Activated B cell treated with CpG ODN at 0.5 μM for 24 hours (primary cell): ENCODE measurements around the gene C5AR2. TPM values are rescaled to one million over a fixed set of nuclear protein-coding genes. Genes with fewer than 3 reads are reported as not detected.

Experiments
- ATAC-seq: fragments of 200-7000 bp; cut with Tn5 transposase; one replicate; pipeline ENCODE4 v1.10.0; 2021; ENCODE audit warnings: low read depth, mild to moderate bottlenecking, moderate library complexity
- CTCF ChIA-PET: fragments of 350-600 bp; sonication (Branson Sonifier 250); formaldehyde crosslinking; loops from one replicate; lab custom pipeline; 2021; ENCODE audit warnings: antibody characterized with exemption; lab: Charles Lee
- POLR2A ChIA-PET: fragments of 350-600 bp; sonication (Branson Sonifier 250); formaldehyde crosslinking; loops from one replicate; lab custom pipeline; 2021; ENCODE audit warnings: antibody characterized with exemption; lab: Charles Lee
- DNase-seq: peaks from one replicate; pipeline ENCODE4 v3.0.0; 2022
- H3K27ac Mint-ChIP-seq: one replicate; pipeline ENCODE4 v1.8.0; 2020; ENCODE audit warnings: mixed read lengths
- H3K27me3 Mint-ChIP-seq: one replicate; pipeline ENCODE4 v1.8.0; 2021; ENCODE audit warnings: mixed read lengths
- H3K36me3 Mint-ChIP-seq: one replicate; pipeline ENCODE4 v1.8.0; 2021; ENCODE audit warnings: low read depth, mixed read lengths
- H3K4me1 Mint-ChIP-seq: one replicate; pipeline ENCODE4 v1.8.0; 2021; ENCODE audit warnings: mixed read lengths
- H3K4me3 Mint-ChIP-seq: one replicate; pipeline ENCODE4 v1.8.0; 2020; ENCODE audit warnings: mild to moderate bottlenecking, mixed read lengths
- H3K9me3 Mint-ChIP-seq: one replicate; pipeline ENCODE4 v1.8.0; 2020; ENCODE audit warnings: mixed read lengths
- CTCF ChIP-seq: fragments of 200-600 bp; IDR thresholded peaks from one replicate; pipeline ENCODE4 v1.8.0; 2022; ENCODE audit warnings: antibody characterized with exemption, mild to moderate bottlenecking
- intact Hi-C: fragments of 100-400 bp; cut with micrococcal nuclease; formaldehyde crosslinking; loops from one replicate; pipeline ENCODE4 v1.15.1; 2024
- total RNA-seq: library from RNA; stranded (reverse); gene quantifications from 2 replicates; pipeline ENCODE4 v1.2.3, GENCODE V29; 2022

Gene C5AR2
- total RNA-seq, 1 donor from 2014 or later: 0.42 TPM

GRCh38 chr19:47373246-47374240 lies 41.6 kb downstream of the C5AR2 start:
- Mint-ChIP-seq H3K27me3 (no peaks in the 10 kb centered on the region), H3K4me1 (no peaks in the 10 kb centered on the region), H3K36me3 (peaks cover 77% of the 10 kb centered on the region), H3K9me3 (no peaks in the 10 kb centered on the region), H3K27ac (no peak overlapping the region), H3K4me3 (no peak overlapping the region)
- intact Hi-C loops: no loop called here
- DNase-seq (no peak), ATAC-seq (no peak)
- no peak for TF ChIP-seq CTCF
- ChIA-PET POLR2A (interaction anchor here (0.6 kb wide), 1 partner anchor 64 kb away, joined by 3 read pairs; no protein-coding TSS in a partner anchor), CTCF (interaction anchor here (0.6 kb wide), 1 partner anchor 1127 kb away, joined by 3 read pairs; no protein-coding TSS in a partner anchor)

GRCh38 chr19:47374876-47375693 lies 43.1 kb downstream of the C5AR2 start:
- no peaks in the 10 kb centered on the region for H3K9me3 Mint-ChIP-seq
- no peak for TF ChIP-seq CTCF
- H3K4me3 Mint-ChIP-seq: no peak overlapping the region
- no peak for DNase-seq
- H3K27me3 Mint-ChIP-seq: no peaks in the 10 kb centered on the region
- ATAC-seq: no peak
- CTCF ChIA-PET: no interaction called here
- H3K27ac Mint-ChIP-seq: no peak overlapping the region
- intact Hi-C loops: no loop called here
- H3K36me3 Mint-ChIP-seq: peaks cover 72% of the 10 kb centered on the region
- H3K4me1 Mint-ChIP-seq: no peaks in the 10 kb centered on the region
- POLR2A ChIA-PET: no interaction called here

- Mint-ChIP-seq H3K4me1 (no peaks in the 10 kb centered on the region), H3K27ac (no peak overlapping the region), H3K9me3 (no peaks in the 10 kb centered on the region), H3K27me3 (no peaks in the 10 kb centered on the region), H3K36me3 (peaks cover 74% of the 10 kb centered on the region), H3K4me3 (no peak overlapping the region)
- intact Hi-C loops: no loop called here
- TF ChIP-seq CTCF: no peak
- POLR2A ChIA-PET: no interaction called here
- CTCF ChIA-PET: no interaction called here
- ATAC-seq (no peak), DNase-seq (no peak)
Measured at GRCh38 chr19:47375694-47376588, 44.0 kb downstream of the C5AR2 start.

- Mint-ChIP-seq H3K4me1 (peaks cover 5% of the 10 kb centered on the region), H3K27ac (no peak overlapping the region), H3K27me3 (no peaks in the 10 kb centered on the region), H3K4me3 (no peak overlapping the region), H3K36me3 (peaks cover 74% of the 10 kb centered on the region), H3K9me3 (no peaks in the 10 kb centered on the region)
- no peak for TF ChIP-seq CTCF
- POLR2A ChIA-PET: no interaction called here
- no peak for ATAC-seq
- intact Hi-C loops: no loop called here
- no peak for DNase-seq
- CTCF ChIA-PET: no interaction called here
Measured at GRCh38 chr19:47376589-47377144, 44.7 kb downstream of the C5AR2 start.
